Nephron (organoid): ENCODE data around the gene TMEM141.
"Not testable (repeated sequence)": the region's sequence is repeated elsewhere in the genome, so short reads cannot be mapped to it uniquely, and the experiment has no call there.

Experiments used
- H3K27ac Mint-ChIP-seq, 3 experiments: 2 replicates each; pipeline ENCODE4 v1.8.0; 2020; ENCODE audit warnings: mixed read lengths in 3 of 3, mild to moderate bottlenecking in 2 of 3, moderate library complexity in 1 of 3
- H3K27me3 Mint-ChIP-seq: 2 replicates; pipeline ENCODE4 v1.8.0; 2021; ENCODE audit warnings: low read depth, mild to moderate bottlenecking, moderate library complexity, mixed read lengths
- H3K36me3 Mint-ChIP-seq: 2 replicates; pipeline ENCODE4 v1.8.0; 2020; ENCODE audit warnings: low read depth, mixed read lengths
- H3K4me1 Mint-ChIP-seq: 2 replicates; pipeline ENCODE4 v1.8.0; 2020; ENCODE audit warnings: mixed read lengths
- H3K4me3 Mint-ChIP-seq, 3 experiments: 2 replicates each; pipeline ENCODE4 v1.8.0; 2020; ENCODE audit warnings: mild to moderate bottlenecking in 3 of 3, mixed read lengths in 3 of 3, moderate library complexity in 2 of 3
- H3K9me3 Mint-ChIP-seq: 2 replicates; pipeline ENCODE4 v1.8.0; 2020; ENCODE audit warnings: mixed read lengths
- CTCF ChIP-seq, 3 experiments: fragments of 200-600 bp; sonication (generic); IDR thresholded peaks; one replicate each; pipeline ENCODE4 v1.5.0; 2021; ENCODE audit warnings: antibody characterized with exemption in 3 of 3; ENCODE audit not compliant: unreplicated experiment in 3 of 3

Gene TMEM141

GRCh38 chr9:136765041-136765440 lies 26.1 kb upstream of the TMEM141 start:
- H3K36me3 Mint-ChIP-seq, result no peaks in the 10 kb centered on the region
- no peaks in the 10 kb centered on the region for H3K9me3 Mint-ChIP-seq
- H3K27me3 Mint-ChIP-seq, result peaks cover 18% of the 10 kb centered on the region
- H3K4me3 Mint-ChIP-seq, result no peak overlapping the region
- TF ChIP-seq CTCF (IDR thresholded peaks at IDR 0.05; ENCODE audit: unreplicated experiment in 3 of 3), result no peak
- peaks cover 11% of the 10 kb centered on the region for H3K4me1 Mint-ChIP-seq
- no peak overlapping the region for H3K27ac Mint-ChIP-seq

GRCh38 chr9:136765745-136766409 lies 25.3 kb upstream of the TMEM141 start:
- H3K4me3 Mint-ChIP-seq, H3K27ac Mint-ChIP-seq, H3K9me3 Mint-ChIP-seq, H3K4me1 Mint-ChIP-seq, H3K36me3 Mint-ChIP-seq: not testable (repeated sequence)
- peaks cover 14% of the 10 kb centered on the region for H3K27me3 Mint-ChIP-seq

DNA sequence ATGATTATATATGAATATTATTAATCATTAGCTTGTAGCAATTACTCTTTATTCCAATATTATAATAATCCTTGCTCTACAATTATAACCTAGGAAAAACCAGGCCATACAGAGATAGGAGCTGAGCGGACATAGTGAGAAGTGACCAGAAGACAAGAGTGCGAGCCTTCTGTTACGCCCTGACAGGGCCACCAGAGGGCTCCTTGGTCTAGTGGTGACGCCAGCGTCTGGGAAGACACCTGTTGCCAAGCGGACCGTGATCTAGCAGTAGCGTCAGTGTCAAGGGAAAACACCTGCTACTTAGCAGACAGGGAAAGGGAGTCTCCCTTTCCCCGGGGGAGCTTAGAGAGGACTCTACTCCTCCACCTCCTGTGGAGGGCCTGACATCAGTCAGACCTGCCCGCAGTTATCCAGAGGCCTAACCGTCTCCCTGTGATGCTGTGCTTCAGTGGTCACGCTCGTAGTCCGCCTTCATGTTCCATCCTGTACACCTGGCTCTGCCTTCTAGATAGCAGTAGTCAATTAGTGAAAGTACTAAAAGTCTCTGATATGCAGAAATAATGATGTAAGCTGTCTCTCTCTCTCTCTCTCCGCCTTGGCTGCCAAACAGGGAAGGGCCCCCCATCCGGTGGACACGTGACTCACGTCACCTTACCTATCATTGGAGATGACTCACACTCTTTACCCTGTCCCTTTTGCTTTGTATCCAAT lies 24.6 kb upstream of the TMEM141 start:
- not testable (repeated sequence) for H3K4me1 Mint-ChIP-seq, H3K36me3 Mint-ChIP-seq, H3K9me3 Mint-ChIP-seq, H3K27ac Mint-ChIP-seq
- H3K27me3 Mint-ChIP-seq, result peaks cover 17% of the 10 kb centered on the region
- TF ChIP-seq CTCF (IDR thresholded peaks at IDR 0.05; ENCODE audit: unreplicated experiment in 3 of 3), result peak; percentile 44 to 65 (median 59)
- peak overlapping the region in 1 of 3 experiments; percentile 17 for H3K4me3 Mint-ChIP-seq

DNA sequence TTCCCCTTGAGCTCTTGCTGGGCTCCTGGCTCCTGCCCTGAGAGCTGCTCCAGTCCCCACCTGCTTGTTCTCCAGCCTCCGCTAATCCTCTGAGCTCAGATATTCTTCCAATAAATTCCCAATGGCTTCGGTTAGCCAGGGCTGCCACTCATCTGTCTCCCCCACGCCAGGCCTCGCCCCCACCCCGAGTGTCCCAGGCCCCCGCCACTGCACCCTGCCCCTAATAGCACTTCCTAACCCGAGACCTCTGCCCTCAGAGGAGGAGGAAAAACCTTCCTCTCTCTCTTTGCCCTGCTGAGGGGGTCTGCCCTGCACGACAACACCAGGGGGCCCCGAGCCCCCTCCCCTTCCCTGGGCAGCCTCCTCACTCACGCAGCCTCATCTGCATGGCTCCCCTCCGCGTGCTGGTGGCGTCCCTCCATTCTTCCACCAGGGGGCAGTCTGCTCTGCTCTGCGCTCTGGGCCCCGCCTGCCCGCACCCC lies 21.4 kb upstream of the TMEM141 start:
- peak; percentile 18 to 39 (median 26) for TF ChIP-seq CTCF (IDR thresholded peaks at IDR 0.05; ENCODE audit: unreplicated experiment in 3 of 3)
- Mint-ChIP-seq H3K9me3 (no peaks in the 10 kb centered on the region), H3K36me3 (no peaks in the 10 kb centered on the region)

DNA sequence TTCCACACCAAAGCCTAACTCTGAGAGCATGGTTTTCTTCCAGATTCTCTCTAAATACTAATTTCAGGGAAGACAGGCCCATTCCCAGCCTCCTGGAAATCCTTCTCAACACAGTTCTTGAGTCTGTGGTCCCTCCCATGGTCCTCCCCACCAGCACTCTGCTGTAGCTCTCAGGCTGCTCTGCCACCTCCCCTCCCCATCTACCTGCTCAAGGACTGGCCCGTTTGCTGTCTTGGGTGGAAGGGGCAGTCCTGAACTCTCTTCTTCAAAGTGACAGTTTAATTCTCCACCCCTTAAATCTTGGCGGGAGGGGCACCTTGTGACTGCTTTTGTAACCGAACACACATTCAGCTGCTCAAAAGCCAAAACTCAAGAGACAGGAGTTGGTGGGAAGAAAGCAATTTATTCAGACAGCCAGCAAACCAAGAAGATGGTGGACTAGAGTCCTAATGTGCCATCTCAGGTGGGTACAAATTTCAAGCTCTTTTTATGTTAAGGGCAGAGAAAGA lies 19.2 kb upstream of the TMEM141 start:
- no peak overlapping the region for H3K27ac Mint-ChIP-seq
- H3K27me3 Mint-ChIP-seq, result peaks cover 20% of the 10 kb centered on the region
- no peaks in the 10 kb centered on the region for H3K36me3 Mint-ChIP-seq
- H3K4me1 Mint-ChIP-seq, result peaks cover 4% of the 10 kb centered on the region
- H3K9me3 Mint-ChIP-seq, result no peaks in the 10 kb centered on the region
- no peak for TF ChIP-seq CTCF (IDR thresholded peaks at IDR 0.05; ENCODE audit: unreplicated experiment in 3 of 3)
- H3K4me3 Mint-ChIP-seq, result no peak overlapping the region

More for the DNA sequence above, 21.4 kb upstream of the TMEM141 start:
- peaks cover 20% of the 10 kb centered on the region for H3K27me3 Mint-ChIP-seq
- peak overlapping the region in 1 of 3 experiments; percentile 44 for H3K4me3 Mint-ChIP-seq
- H3K27ac Mint-ChIP-seq, result no peak overlapping the region
- H3K4me1 Mint-ChIP-seq, result peaks cover 6% of the 10 kb centered on the region

DNA sequence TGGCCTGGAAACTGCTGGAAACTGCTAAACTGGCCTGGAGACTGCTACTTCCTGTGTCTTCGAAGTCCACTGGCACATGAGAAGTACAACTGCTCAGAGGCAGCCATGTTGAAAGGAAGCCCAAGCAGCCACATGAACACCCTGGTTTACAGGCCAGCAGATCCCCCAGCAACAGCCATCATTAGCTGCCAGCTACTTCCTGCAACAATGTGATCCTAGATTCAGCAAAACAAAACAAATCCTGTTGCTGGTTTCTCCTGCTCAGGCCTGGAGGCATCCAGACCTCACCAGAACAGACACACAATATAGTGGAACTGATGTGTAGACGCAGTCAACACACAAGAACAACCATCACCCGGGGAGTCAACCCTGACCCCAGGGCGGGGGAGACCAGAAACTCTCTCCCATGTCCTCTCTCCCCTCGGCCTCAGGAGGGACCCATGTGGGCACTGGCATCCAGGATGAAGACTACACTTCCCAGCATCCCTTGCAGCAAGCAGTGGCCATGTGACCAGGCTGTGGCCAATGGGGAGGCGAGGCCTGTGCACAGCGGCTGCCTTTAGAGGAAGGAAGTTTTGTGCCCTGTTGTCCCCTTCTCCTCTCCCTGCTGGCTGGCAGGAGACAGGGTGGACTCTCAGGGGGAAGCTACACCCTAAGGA lies 17.6 kb upstream of the TMEM141 start:
- Mint-ChIP-seq H3K9me3 (peaks cover 6% of the 10 kb centered on the region), H3K4me3 (no peak overlapping the region), H3K36me3 (no peaks in the 10 kb centered on the region), H3K4me1 (peaks cover 13% of the 10 kb centered on the region), H3K27me3 (peaks cover 22% of the 10 kb centered on the region), H3K27ac (no peak overlapping the region)
- no peak for TF ChIP-seq CTCF (IDR thresholded peaks at IDR 0.05; ENCODE audit: unreplicated experiment in 3 of 3)
